Fibroblast of mammary gland (primary cell): Measurements from ENCODE around the gene HIPK2.

Experiments
- DNase-seq: peaks from one replicate; pipeline ENCODE4 v3.0.0-alpha.2; 2010; ENCODE audit warnings: low read depth
- H3K4me3 ChIP-seq: 2 replicates; pipeline ENCODE4 v1.5.1; 2011; ENCODE audit warnings: low read depth, mild to moderate bottlenecking, low read length, moderate library complexity; ENCODE audit not compliant: control insufficient read depth
- CTCF ChIP-seq: conservative IDR thresholded peaks from 2 replicates; pipeline ENCODE4 v1.5.1; 2011; ENCODE audit warnings: low read depth, low read length, inconsistent platforms; ENCODE audit not compliant: control insufficient read depth, insufficient read depth

HIPK2 gene

GRCh38 chr7:139721821-139722220 is 56.0 kb downstream of the HIPK2 start:
- no peak for TF ChIP-seq CTCF
- DNase-seq: no peak

GRCh38 chr7:139721417-139721816 is 56.4 kb downstream of the HIPK2 start:
- DNase-seq: no peak
- H3K4me3 ChIP-seq: no peak overlapping the region
- TF ChIP-seq CTCF: no peak

More at GRCh38 chr7:139721821-139722220, 56.0 kb downstream of the HIPK2 start:
- no peak overlapping the region for H3K4me3 ChIP-seq

- DNase-seq: peak; percentile 84
- no peak for TF ChIP-seq CTCF
- no peak overlapping the region for H3K4me3 ChIP-seq
Measured at GRCh38 chr7:139720705-139721231, 57.0 kb downstream of the HIPK2 start.

GRCh38 chr7:139720186-139720585 is 57.6 kb downstream of the HIPK2 start:
- no peak overlapping the region for H3K4me3 ChIP-seq
- no peak for TF ChIP-seq CTCF
- no peak for DNase-seq

- no peak for DNase-seq
- no peak for TF ChIP-seq CTCF
- H3K4me3 ChIP-seq: no peak overlapping the region
Measured at GRCh38 chr7:139718859-139719258, 58.9 kb downstream of the HIPK2 start.

- no peak for DNase-seq
- H3K4me3 ChIP-seq: no peak overlapping the region
- no peak for TF ChIP-seq CTCF
Measured at GRCh38 chr7:139718141-139718540, 59.7 kb downstream of the HIPK2 start.
